ENCODE measurements around the gene TPST1.
"Not testable (repeated sequence)": the region's sequence is repeated elsewhere in the genome, so short reads cannot be mapped to it uniquely, and the experiment has no call there.

TPST1 gene

GRCh38 chr7:66359656-66360211 lies 154.6 kb downstream of the TPST1 start:
- H3K4me3 ChIP-seq (ENCODE audit: low read length): no peak overlapping the region
- peak; percentile 96 for DNase-seq (ENCODE audit: low read depth)
- TF ChIP-seq CTCF (IDR thresholded peaks at IDR 0.05; ENCODE audit: insufficient read depth, low read depth, low read length, missing control alignments): no peak

- no peak for TF ChIP-seq CTCF (IDR thresholded peaks at IDR 0.05; ENCODE audit: insufficient read depth, low read depth, low read length, missing control alignments)
- DNase-seq (ENCODE audit: low read depth): no peak
- no peak overlapping the region for H3K4me3 ChIP-seq (ENCODE audit: low read length)
Observed at GRCh38 chr7:66362136-66362535, 157.0 kb downstream of the TPST1 start.

GRCh38 chr7:66363635-66364034 lies 158.5 kb downstream of the TPST1 start:
- TF ChIP-seq CTCF (IDR thresholded peaks at IDR 0.05; ENCODE audit: insufficient read depth, low read depth, low read length, missing control alignments): no peak
- H3K4me3 ChIP-seq (ENCODE audit: low read length): no peak overlapping the region
- DNase-seq (ENCODE audit: low read depth): no peak

- not testable (repeated sequence) for H3K4me3 ChIP-seq (ENCODE audit: low read length); DNase-seq (ENCODE audit: low read depth)
Observed at GRCh38 chr7:66365031-66365430, 159.9 kb downstream of the TPST1 start.

GRCh38 chr7:66371096-66371824 lies 166.1 kb downstream of the TPST1 start:
- TF ChIP-seq CTCF (IDR thresholded peaks at IDR 0.05; ENCODE audit: insufficient read depth, low read depth, low read length, missing control alignments): no peak
- H3K4me3 ChIP-seq (ENCODE audit: low read length): no peak overlapping the region
- DNase-seq (ENCODE audit: low read depth): no peak

GRCh38 chr7:66374141-66374840 lies 169.2 kb downstream of the TPST1 start:
- H3K4me3 ChIP-seq (ENCODE audit: low read length); DNase-seq (ENCODE audit: low read depth): not testable (repeated sequence)

GRCh38 chr7:66376264-66376945 lies 171.3 kb downstream of the TPST1 start:
- no peak overlapping the region for H3K4me3 ChIP-seq (ENCODE audit: low read length)
- DNase-seq (ENCODE audit: low read depth): no peak
- TF ChIP-seq CTCF (IDR thresholded peaks at IDR 0.05; ENCODE audit: insufficient read depth, low read depth, low read length, missing control alignments): no peak

All from epithelial cell of esophagus (primary cell).